ENCODE measurements around the gene ARL14EPL.
A peak's percentile ranks its signal among the peaks of the same experiment; 100 is the strongest.

ARL14EPL gene

GRCh38 chr5:116023619-116024018 is 8.7 kb upstream of the ARL14EPL start:
- no peak for TF ChIP-seq CTCF (IDR thresholded peaks at IDR 0.05; ENCODE audit: control extremely low read depth, extremely low read depth, low read depth, missing control alignments)
- CTCF ChIA-PET: no interaction called here
- no peak for DNase-seq (ENCODE audit: extremely low spot score)
- POLR2A ChIA-PET: no interaction called here

- no peak for TF ChIP-seq CTCF (IDR thresholded peaks at IDR 0.05; ENCODE audit: control extremely low read depth, extremely low read depth, low read depth, missing control alignments)
- DNase-seq (ENCODE audit: extremely low spot score): no peak
- ChIA-PET POLR2A (no interaction called here), CTCF (interaction anchor here (1.4 kb wide), 1 partner anchor 10 kb away, joined by 5 read pairs; no protein-coding TSS in a partner anchor)
Measured at GRCh38 chr5:116025866-116026265, 6.4 kb upstream of the ARL14EPL start.

GRCh38 chr5:116032991-116033390 is 719 bp downstream of the ARL14EPL start:
- no peak for DNase-seq (ENCODE audit: extremely low spot score)
- TF ChIP-seq CTCF (IDR thresholded peaks at IDR 0.05; ENCODE audit: control extremely low read depth, extremely low read depth, low read depth, missing control alignments): no peak
- POLR2A ChIA-PET: no interaction called here
- CTCF ChIA-PET: interaction anchor here (0.7 to 1.7 kb wide), 5 partner anchors 9 to 127 kb away, joined by 3 to 6 read pairs (median 3); no protein-coding TSS in a partner anchor

GRCh38 chr5:116035123-116035522 is 2.9 kb downstream of the ARL14EPL start:
- CTCF ChIA-PET: interaction anchor here (1.0 to 1.5 kb wide), 4 partner anchors 10 to 490 kb away, joined by 3 to 6 read pairs (median 4); no protein-coding TSS in a partner anchor
- POLR2A ChIA-PET: no interaction called here
- no peak for TF ChIP-seq CTCF (IDR thresholded peaks at IDR 0.05; ENCODE audit: control extremely low read depth, extremely low read depth, low read depth, missing control alignments)
- DNase-seq (ENCODE audit: extremely low spot score): no peak

- peak; percentile 24 for TF ChIP-seq CTCF (IDR thresholded peaks at IDR 0.05; ENCODE audit: control extremely low read depth, extremely low read depth, low read depth, missing control alignments)
- ChIA-PET POLR2A (no interaction called here), CTCF (interaction anchor here (1.3 kb wide), 1 partner anchor 403 kb away, joined by 4 read pairs; no protein-coding TSS in a partner anchor)
- no peak for DNase-seq (ENCODE audit: extremely low spot score)
Measured at GRCh38 chr5:116037236-116037822, 5.1 kb downstream of the ARL14EPL start.

GRCh38 chr5:116038817-116039216 is 6.5 kb downstream of the ARL14EPL start:
- TF ChIP-seq CTCF (IDR thresholded peaks at IDR 0.05; ENCODE audit: control extremely low read depth, extremely low read depth, low read depth, missing control alignments): no peak
- CTCF ChIA-PET: interaction anchor here (0.6 to 1.0 kb wide), 2 partner anchors 10 to 405 kb away, joined by 3 read pairs; no protein-coding TSS in a partner anchor
- DNase-seq (ENCODE audit: extremely low spot score): peak; percentile 39

More at GRCh38 chr5:116038817-116039216, 6.5 kb downstream of the ARL14EPL start:
- POLR2A ChIA-PET: no interaction called here
